ENCODE measurements around the gene GRAMD2A. TPM values are rescaled to one million over a fixed set of nuclear protein-coding genes. Genes with fewer than 3 reads are reported as not detected.

The GRAMD2A gene
- total RNA-seq, 3 donors from 2014 or later (not counting 1 experiment from before 2014, with no cell fraction given) = not detected

DNA sequence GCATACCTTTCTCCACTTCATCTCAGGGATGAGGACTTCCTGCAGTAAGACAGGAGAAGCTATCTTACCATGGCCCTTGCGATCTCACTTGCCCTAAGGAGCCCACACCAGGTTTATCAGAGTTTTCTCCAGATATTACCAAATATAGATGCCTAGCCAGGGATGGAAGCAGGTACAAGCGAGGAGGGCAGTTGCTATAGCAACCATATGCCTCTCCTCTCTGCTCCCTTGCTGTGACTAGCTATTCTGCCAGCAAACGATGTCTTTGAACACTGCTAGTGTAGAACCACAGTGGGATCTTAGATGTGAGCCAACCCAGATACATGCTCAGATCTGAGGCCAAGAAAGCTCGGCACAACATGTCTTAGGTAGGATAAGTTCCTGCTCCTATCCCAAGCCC, 33.9 kb downstream of the GRAMD2A start:
- intact Hi-C loops (cut with micrococcal nuclease) = no loop called here
- H3K4me1 ChIP-seq (ENCODE audit: control insufficient read depth, insufficient read depth, low read length) = peaks cover 8% of the 10 kb centered on the region
- H3K27me3 Mint-ChIP-seq (ENCODE audit: low read depth in 2 of 2) = no peaks in the 10 kb centered on the region
- DNase-seq (no peak), ATAC-seq (no peak)
- no peaks in the 10 kb centered on the region for H3K36me3 ChIP-seq (ENCODE audit: control insufficient read depth, insufficient read depth, low read length)
- no peaks in the 10 kb centered on the region for H3K27me3 ChIP-seq (ENCODE audit: control insufficient read depth, insufficient read depth, low read length)
- H3K27ac Mint-ChIP-seq = no peak overlapping the region
- no peaks in the 10 kb centered on the region for H3K9me3 Mint-ChIP-seq
- H3K4me3 ChIP-seq (ENCODE audit: low read length) = no peak overlapping the region
- H3K4me3 Mint-ChIP-seq = no peak overlapping the region
- H3K36me3 Mint-ChIP-seq = no peaks in the 10 kb centered on the region
- peaks cover 0 to 4% of the 10 kb centered on the region in 2 donors for H3K4me1 Mint-ChIP-seq
- TF ChIP-seq, protein P1, sequence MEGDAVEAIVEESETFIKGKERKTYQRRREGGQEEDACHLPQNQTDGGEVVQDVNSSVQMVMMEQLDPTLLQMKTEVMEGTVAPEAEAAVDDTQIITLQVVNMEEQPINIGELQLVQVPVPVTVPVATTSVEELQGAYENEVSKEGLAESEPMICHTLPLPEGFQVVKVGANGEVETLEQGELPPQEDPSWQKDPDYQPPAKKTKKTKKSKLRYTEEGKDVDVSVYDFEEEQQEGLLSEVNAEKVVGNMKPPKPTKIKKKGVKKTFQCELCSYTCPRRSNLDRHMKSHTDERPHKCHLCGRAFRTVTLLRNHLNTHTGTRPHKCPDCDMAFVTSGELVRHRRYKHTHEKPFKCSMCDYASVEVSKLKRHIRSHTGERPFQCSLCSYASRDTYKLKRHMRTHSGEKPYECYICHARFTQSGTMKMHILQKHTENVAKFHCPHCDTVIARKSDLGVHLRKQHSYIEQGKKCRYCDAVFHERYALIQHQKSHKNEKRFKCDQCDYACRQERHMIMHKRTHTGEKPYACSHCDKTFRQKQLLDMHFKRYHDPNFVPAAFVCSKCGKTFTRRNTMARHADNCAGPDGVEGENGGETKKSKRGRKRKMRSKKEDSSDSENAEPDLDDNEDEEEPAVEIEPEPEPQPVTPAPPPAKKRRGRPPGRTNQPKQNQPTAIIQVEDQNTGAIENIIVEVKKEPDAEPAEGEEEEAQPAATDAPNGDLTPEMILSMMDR (IDR thresholded peaks at IDR 0.05) = no peak
- 72% methylated on average over 4 of the region's 4 CpGs for WGBS (ENCODE audit: insufficient coverage)
- H3K27ac ChIP-seq (ENCODE audit: low read length) = no peak overlapping the region
- no peaks in the 10 kb centered on the region for H3K9me3 ChIP-seq (ENCODE audit: control insufficient read depth, insufficient read depth, low read length)

DNA sequence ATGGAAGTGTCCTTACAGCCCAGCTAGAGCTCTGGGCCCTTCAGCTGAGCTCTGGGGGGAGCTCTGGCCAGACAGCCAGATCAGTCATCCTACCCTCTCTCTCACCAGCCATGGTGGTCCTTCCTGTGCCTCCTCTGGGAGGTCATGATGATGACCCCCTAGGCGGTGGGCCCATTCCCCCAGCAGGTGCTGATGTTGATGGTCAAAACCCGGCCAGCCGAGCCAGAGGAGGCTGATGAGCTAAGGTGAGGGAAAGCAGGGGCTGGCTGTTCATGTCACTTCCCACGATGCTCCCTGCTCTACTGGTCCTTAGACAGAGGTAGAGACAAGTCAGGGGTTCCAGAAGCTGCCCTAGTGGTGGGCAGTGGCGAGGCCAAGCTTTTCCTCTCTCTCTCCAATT, 35.0 kb downstream of the GRAMD2A start:
- no peak overlapping the region for H3K4me3 ChIP-seq (ENCODE audit: low read length)
- DNase-seq (no peak), ATAC-seq (no peak)
- WGBS (ENCODE audit: insufficient coverage) = 92% methylated on average over 5 of the region's 5 CpGs
- H3K27ac Mint-ChIP-seq = no peak overlapping the region
- TF ChIP-seq, protein P1 (IDR thresholded peaks at IDR 0.05) = no peak
- H3K27me3 Mint-ChIP-seq (ENCODE audit: low read depth in 2 of 2) = no peaks in the 10 kb centered on the region
- no peaks in the 10 kb centered on the region for H3K27me3 ChIP-seq (ENCODE audit: control insufficient read depth, insufficient read depth, low read length)
- no peaks in the 10 kb centered on the region for H3K4me1 ChIP-seq (ENCODE audit: control insufficient read depth, insufficient read depth, low read length)
- no peaks in the 10 kb centered on the region for H3K9me3 Mint-ChIP-seq
- H3K27ac ChIP-seq (ENCODE audit: low read length) = no peak overlapping the region
- H3K36me3 Mint-ChIP-seq = no peaks in the 10 kb centered on the region
- H3K4me1 Mint-ChIP-seq = no peaks in the 10 kb centered on the region
- H3K9me3 ChIP-seq (ENCODE audit: control insufficient read depth, insufficient read depth, low read length) = no peaks in the 10 kb centered on the region
- intact Hi-C loops (cut with micrococcal nuclease) = no loop called here
- H3K4me3 Mint-ChIP-seq = no peak overlapping the region
- no peaks in the 10 kb centered on the region for H3K36me3 ChIP-seq (ENCODE audit: control insufficient read depth, insufficient read depth, low read length)

DNA sequence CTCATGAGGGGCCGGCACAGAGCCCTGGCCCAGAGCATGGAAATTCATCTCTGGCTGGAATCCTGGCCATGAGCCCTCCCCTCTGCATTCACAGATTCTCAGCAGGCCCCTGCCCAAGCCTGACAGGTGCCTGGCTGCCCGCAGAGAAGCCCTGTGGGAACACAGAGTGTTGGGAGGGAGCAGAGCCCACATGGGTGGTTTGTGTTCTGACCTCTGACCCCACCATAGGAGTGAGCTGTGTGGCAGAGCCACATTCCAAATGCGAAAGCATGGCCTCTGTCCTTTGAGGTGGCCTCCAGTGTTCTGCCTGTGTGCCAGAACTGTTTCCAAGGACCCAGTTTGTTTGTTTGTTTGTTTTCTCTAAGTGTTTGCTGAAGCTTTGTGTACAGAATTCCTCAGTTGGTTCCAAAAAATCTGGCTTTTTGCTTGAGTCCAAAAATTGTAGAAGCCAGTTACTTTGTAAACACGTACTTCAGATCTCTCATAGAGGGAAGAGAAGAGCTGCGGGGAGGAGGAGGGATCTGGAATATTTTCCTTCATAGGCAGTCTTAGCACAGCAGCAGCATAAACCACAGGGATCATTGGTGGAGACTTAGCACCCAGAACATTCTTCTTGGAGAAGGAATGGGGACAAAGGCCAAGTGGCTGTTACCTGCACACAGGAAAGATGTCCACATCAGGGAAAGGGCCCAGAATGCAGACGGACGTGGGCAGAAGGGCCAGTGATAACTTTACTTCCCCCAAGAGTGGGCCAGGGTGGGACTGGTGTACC, 36.0 kb downstream of the GRAMD2A start:
- intact Hi-C loops (cut with micrococcal nuclease) = no loop called here
- no peak for DNase-seq
- Mint-ChIP-seq H3K27me3 (ENCODE audit: low read depth in 2 of 2) (no peaks in the 10 kb centered on the region), H3K36me3 (no peaks in the 10 kb centered on the region), H3K4me3 (no peak overlapping the region), H3K4me1 (no peaks in the 10 kb centered on the region), H3K9me3 (no peaks in the 10 kb centered on the region), H3K27ac (no peak overlapping the region)
- TF ChIP-seq, protein P1 (IDR thresholded peaks at IDR 0.05) = no peak
- no peaks in the 10 kb centered on the region for H3K4me1 ChIP-seq (ENCODE audit: control insufficient read depth, insufficient read depth, low read length)
- H3K4me3 ChIP-seq (ENCODE audit: low read length) = no peak overlapping the region
- WGBS (ENCODE audit: insufficient coverage) = 87% methylated on average over 7 of the region's 7 CpGs
- H3K27me3 ChIP-seq (ENCODE audit: control insufficient read depth, insufficient read depth, low read length) = no peaks in the 10 kb centered on the region
- no peak for ATAC-seq
- no peaks in the 10 kb centered on the region for H3K36me3 ChIP-seq (ENCODE audit: control insufficient read depth, insufficient read depth, low read length)
- no peaks in the 10 kb centered on the region for H3K9me3 ChIP-seq (ENCODE audit: control insufficient read depth, insufficient read depth, low read length)
- H3K27ac ChIP-seq (ENCODE audit: low read length) = no peak overlapping the region
